Stomach (tissue), 9 donors: ENCODE data around the gene TAF1B. TPM values are rescaled to one million over a fixed set of nuclear protein-coding genes. Genes with fewer than 3 reads are reported as not detected.

Experiments
- DNase-seq, 2 donors: peaks; one replicate each; pipeline versions ENCODE4 v3.0.0 to v3.0.0-alpha.2; 2013 to 2019
- H3K27ac ChIP-seq, 5 donors: fragments of 200-600 bp in 4 of 5; sonication (generic) in 4 of 5; one replicate each; pipeline ENCODE4 v1.5.1; 2013 to 2019; ENCODE audit warnings: mild to moderate bottlenecking in 1 of 5, moderate library complexity in 1 of 5
- H3K27me3 ChIP-seq, 3 donors: fragments of 200-600 bp; sonication (generic); one replicate each; pipeline ENCODE4 v1.5.1; 2017 to 2019; ENCODE audit warnings: mixed run types in 1 of 3
- H3K36me3 ChIP-seq, 4 donors: fragments of 200-600 bp; sonication (generic); 1 replicate in 3 of 4; 2 replicates in 1 of 4; pipeline ENCODE4 v1.5.1; 2016 to 2019
- H3K4me1 ChIP-seq, 4 donors: fragments of 200-600 bp; sonication (generic); one replicate each; pipeline ENCODE4 v1.5.1; 2016 to 2019
- H3K4me3 ChIP-seq, 4 donors: fragments of 200-600 bp; sonication (generic) in 3 of 4; one replicate each; pipeline ENCODE4 v1.5.1; 2016 to 2019; ENCODE audit warnings: mild to moderate bottlenecking in 1 of 4
- H3K9me3 ChIP-seq, 4 donors: fragments of 200-600 bp; sonication (generic); one replicate each; pipeline ENCODE4 v1.5.1; 2016 to 2019
- CTCF ChIP-seq, 7 experiments: fragments of 450-650 bp in 4 of 7; fragments of 200-600 bp in 3 of 7; sonication (generic) in 3 of 7; IDR thresholded peaks; one replicate each; pipeline ENCODE4 v1.5.1; 2016 to 2019; ENCODE audit warnings: antibody characterized with exemption in 7 of 7, control low read depth in 2 of 7, mild to moderate bottlenecking in 1 of 7
- EP300 ChIP-seq: sonication (generic); formaldehyde crosslinking; IDR thresholded peaks from one replicate; pipeline ENCODE4 v1.6.1; 2017; ENCODE audit warnings: antibody characterized with exemption
- POLR2A ChIP-seq, 4 donors: fragments of 450-650 bp; IDR thresholded peaks; one replicate each; pipeline ENCODE4 v1.6.1; 2016; ENCODE audit warnings: antibody characterized with exemption in 4 of 4, control low read depth in 2 of 4, mild to moderate bottlenecking in 1 of 4, moderate library complexity in 1 of 4
- POLR2AphosphoS5 ChIP-seq, 3 donors: sonication (generic); formaldehyde crosslinking; IDR thresholded peaks; one replicate each; pipeline ENCODE4 v1.6.1; 2016; ENCODE audit warnings: antibody characterized with exemption in 3 of 3
- WGBS, 5 donors: extraction: QIAGEN DNeasy Blood & Tissue Kit in 3 of 5; methylation state at CpG; one replicate each; pipeline versions ENCODE4 v1.1.5 to v1.1.7; 2013 to 2018; 5-methylcytosine and 5-hydroxymethylcytosine counted together
- intact Hi-C: fragments of 100-400 bp; cut with DNase I; formaldehyde crosslinking; loops from one replicate; pipeline ENCODE4 v1.15.1; 2023; ENCODE audit warnings: low total_unique reads
- polyA plus RNA-seq, 3 donors: library from polyadenylated mRNA; stranded (reverse); fragments of 200-250 nt; gene quantifications; one replicate each; pipeline ENCODE4 v1.2.3, GENCODE V29; 2013
- total RNA-seq, 5 donors: library from RNA; depleted of rRNA; stranded (reverse); fragments of >200 nt; gene quantifications; one replicate each; pipeline versions ENCODE4 v1.1.0 to v1.2.3, GENCODE V29; 2014 to 2016
- donor health status: healthy with polysubstance abuse.
- donor health status: Bipolar disorder and iron deficiency.
- donor health status: healthy.

TAF1B gene
- total and polyA plus RNA-seq, 8 donors, result 3.8 to 34.6 (median 6.4) TPM

DNA sequence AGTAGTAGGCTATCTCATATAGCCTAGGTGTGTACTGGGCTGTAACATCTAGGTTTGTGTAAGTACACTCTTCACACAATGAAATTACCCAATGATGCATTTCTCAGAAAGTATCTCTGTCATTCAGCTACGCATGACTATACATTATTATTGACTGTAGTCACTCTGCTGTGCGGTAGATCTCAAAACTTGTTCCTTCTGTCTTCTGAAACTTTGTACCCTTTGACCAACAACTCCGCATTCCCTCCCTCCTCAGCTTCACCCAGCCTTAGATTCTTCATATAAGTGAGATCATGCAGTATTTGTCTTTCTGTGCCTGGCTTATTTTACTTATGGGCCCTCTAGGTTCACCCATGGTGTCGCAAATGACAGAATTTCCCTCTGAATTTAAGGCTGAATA is 49.0 kb downstream of the TAF1B start:
- peaks cover 0 to 30% (median 16%) of the 10 kb centered on the region in 4 donors for H3K4me1 ChIP-seq
- no peak overlapping the region for H3K27ac ChIP-seq
- H3K36me3 ChIP-seq, result peaks cover 0 to 10% (median 3%) of the 10 kb centered on the region in 4 donors
- H3K9me3 ChIP-seq, result peaks cover 0 to 7% (median 0%) of the 10 kb centered on the region in 4 donors
- no peak overlapping the region for H3K4me3 ChIP-seq
- intact Hi-C loops, result no loop called here
- H3K27me3 ChIP-seq, result no peaks in the 10 kb centered on the region
- no peak for DNase-seq
- TF ChIP-seq POLR2A (IDR thresholded peaks at IDR 0.05), result no peak
- TF ChIP-seq POLR2AphosphoS5 (IDR thresholded peaks at IDR 0.05), result no peak
- no peak for TF ChIP-seq CTCF (IDR thresholded peaks at IDR 0.05)
- no peak for TF ChIP-seq EP300
- 94 to 99% (median 98%) methylated on average over 4 of the region's 4 CpGs for WGBS, 5 donors

DNA sequence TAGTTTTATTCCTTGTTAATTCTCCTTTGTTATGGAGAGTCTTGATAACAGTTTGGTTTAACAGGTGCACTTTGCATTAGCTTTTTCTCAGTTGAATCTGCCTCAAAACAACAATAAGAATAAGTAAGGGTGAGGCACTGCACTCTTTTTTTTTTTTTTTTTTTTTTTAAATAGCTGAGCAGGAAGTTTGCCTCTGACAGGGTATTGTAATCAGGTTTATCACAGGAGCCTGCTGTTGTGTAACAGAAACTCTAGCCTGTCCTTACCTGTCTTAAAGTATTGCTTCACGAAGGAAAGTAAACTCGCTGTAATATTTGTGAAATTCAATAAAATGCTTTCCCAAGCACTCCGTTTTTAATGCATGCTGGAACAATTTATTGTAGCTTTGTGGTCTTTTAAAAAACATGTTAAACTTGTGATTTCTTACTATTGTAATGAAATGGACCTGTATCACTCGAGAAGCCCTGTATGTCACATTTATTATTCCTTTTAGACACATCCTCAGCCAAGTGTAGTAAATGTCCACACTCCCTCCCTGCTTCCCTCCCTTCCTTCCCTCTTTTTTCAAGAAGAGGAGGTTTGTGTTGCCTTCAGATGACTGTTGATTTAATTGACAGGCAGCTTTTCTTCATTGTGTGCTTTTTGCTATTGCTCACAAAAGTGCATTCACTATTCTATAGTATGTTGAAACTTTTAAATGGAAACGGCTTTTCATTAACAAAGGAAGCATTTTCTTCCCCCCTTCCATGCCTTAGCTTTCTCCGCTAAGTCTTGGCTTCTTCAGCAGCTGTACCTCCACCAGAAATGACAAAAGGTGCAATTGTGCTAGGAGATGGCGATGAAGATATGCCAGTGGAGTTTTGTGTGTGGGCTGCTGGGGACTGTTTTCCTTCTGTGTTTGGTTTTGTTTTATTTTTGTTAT is 52.7 kb downstream of the TAF1B start:
- Histone ChIP-seq H3K4me1 (peaks cover 5 to 31% (median 14%) of the 10 kb centered on the region in 4 donors), H3K27me3 (no peaks in the 10 kb centered on the region), H3K4me3 (no peak overlapping the region), H3K36me3 (peaks cover 0 to 6% (median 0%) of the 10 kb centered on the region in 4 donors), H3K27ac (peak overlapping the region in 2 of 5 donors; percentile 18 to 27), H3K9me3 (no peaks in the 10 kb centered on the region)
- DNase-seq, result peak in 1 of 2 donors; percentile 72
- intact Hi-C loops, result no loop called here
- WGBS, 5 donors, result 45 to 61% (median 50%) methylated on average over 7 of the region's 7 CpGs
- TF ChIP-seq POLR2AphosphoS5 (IDR thresholded peaks at IDR 0.05), result no peak
- TF ChIP-seq CTCF (IDR thresholded peaks at IDR 0.05), result no peak
- TF ChIP-seq POLR2A (IDR thresholded peaks at IDR 0.05), result no peak
- TF ChIP-seq EP300, result no peak

GRCh38 chr2:9897331-9897737 is 54.1 kb downstream of the TAF1B start:
- Histone ChIP-seq H3K4me3 (no peak overlapping the region), H3K27me3 (no peaks in the 10 kb centered on the region), H3K9me3 (no peaks in the 10 kb centered on the region), H3K36me3 (peaks cover 0 to 1% (median 0%) of the 10 kb centered on the region in 4 donors), H3K27ac (peak overlapping the region in 4 of 5 donors; percentile 5 to 46 (median 40)), H3K4me1 (peaks cover 5 to 31% (median 14%) of the 10 kb centered on the region in 4 donors)
- intact Hi-C loops, result no loop called here
- 25 to 57% (median 46%) methylated on average over 3 of the region's 3 CpGs for WGBS, 5 donors
- DNase-seq, result peak; percentile 64 to 73
- peak in 1 of 3 donors; percentile 28 for TF ChIP-seq POLR2AphosphoS5 (IDR thresholded peaks at IDR 0.05)
- TF ChIP-seq EP300, result no peak

DNA sequence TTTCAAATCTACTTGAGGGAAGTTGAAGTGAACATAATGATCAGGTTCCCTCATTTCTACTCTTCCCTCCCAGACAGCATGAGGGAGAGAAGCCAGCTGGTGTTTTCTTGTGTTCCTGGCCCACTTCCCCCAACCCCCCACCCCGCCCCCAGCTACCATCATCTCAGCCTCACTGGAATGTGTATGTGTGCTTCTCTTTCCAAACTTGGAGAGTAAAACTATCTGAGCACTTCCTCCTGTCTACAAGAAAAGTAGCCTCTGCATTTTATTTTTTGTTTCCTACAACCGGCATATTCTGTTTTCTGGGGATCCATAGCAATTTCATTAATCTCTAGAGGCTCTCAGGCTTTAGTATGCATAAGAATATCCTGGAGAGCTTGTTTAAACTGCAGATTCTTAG is 54.6 kb downstream of the TAF1B start:
- TF ChIP-seq EP300 (no peak), POLR2AphosphoS5 (IDR thresholded peaks at IDR 0.05) (no peak), CTCF (IDR thresholded peaks at IDR 0.05) (no peak), POLR2A (IDR thresholded peaks at IDR 0.05) (no peak)
- no peaks in the 10 kb centered on the region for H3K9me3 ChIP-seq
- H3K4me3 ChIP-seq, result no peak overlapping the region
- peak overlapping the region in 3 of 5 donors; percentile 35 to 46 (median 44) for H3K27ac ChIP-seq
- 71 to 82% (median 79%) methylated on average over 2 of the region's 2 CpGs for WGBS, 5 donors
- H3K36me3 ChIP-seq, result no peaks in the 10 kb centered on the region
- DNase-seq, result peak in 1 of 2 donors; percentile 62
- intact Hi-C loops, result no loop called here
- peaks cover 5 to 31% (median 14%) of the 10 kb centered on the region in 4 donors for H3K4me1 ChIP-seq
- no peaks in the 10 kb centered on the region for H3K27me3 ChIP-seq
